NCI-H2171 treated with DMSO at 0.1 percent for 48 hours (cell line): ENCODE data around the gene CHMP4A.
A peak's percentile ranks its signal among the peaks of the same experiment; 100 is the strongest.

Source experiments
- DNase-seq: peaks from one replicate; lab custom pipeline; 2025; lab: John Stamatoyannopoulos, UW

The CHMP4A gene, protein sequence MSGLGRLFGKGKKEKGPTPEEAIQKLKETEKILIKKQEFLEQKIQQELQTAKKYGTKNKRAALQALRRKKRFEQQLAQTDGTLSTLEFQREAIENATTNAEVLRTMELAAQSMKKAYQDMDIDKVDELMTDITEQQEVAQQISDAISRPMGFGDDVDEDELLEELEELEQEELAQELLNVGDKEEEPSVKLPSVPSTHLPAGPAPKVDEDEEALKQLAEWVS

DNA sequence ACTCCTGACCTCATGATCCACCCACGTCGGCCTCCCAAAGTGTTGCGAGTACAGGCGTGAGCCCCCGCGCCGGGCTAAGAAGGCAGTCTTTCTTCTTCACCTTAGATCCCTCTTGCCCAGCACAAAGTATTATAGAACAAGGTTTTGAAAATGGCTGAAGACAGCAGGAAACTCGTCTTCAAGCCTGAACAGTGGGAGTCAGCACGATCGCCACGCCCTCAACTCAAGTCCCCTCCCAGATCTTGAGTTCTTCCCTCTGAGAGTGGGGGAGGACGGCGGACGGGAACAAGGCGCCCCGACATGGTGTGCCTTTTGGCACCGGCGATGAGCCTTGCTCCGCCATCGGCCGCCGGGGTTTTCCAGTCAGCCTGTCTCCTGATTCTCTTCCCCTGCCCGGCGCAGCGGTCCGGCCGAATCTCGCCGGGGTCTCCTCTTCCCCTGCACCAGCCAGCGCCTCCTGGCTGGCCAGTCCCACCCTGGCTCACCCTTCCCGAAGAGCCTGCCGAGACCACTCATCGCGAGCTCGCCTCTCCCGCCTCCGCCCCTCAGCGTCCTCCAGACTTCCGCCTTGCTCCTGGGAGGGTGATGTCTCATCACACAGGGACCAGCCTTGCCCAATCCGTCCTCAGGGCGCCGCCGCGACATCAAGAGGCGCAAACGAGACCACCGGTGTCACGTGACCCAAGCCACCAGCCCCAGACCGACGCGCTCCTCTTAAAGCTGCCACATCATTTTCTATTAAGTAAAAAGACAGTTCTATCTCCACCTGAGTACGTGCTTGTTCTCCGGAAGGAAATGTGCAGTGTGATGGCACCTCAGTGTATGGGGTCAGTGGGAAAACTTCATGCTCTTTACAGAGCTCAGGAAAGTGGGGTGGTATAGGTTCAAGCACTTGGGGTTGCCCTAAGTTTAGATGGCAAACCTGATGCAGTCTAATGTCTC is at the start of gene CHMP4A:
TSS of gene CHMP4A (minus strand) at position 565 of the 942 bp plus-strand sequence. CDS start at position 516, 49 bp downstream.
- peak; percentile 98 for DNase-seq

DNA sequence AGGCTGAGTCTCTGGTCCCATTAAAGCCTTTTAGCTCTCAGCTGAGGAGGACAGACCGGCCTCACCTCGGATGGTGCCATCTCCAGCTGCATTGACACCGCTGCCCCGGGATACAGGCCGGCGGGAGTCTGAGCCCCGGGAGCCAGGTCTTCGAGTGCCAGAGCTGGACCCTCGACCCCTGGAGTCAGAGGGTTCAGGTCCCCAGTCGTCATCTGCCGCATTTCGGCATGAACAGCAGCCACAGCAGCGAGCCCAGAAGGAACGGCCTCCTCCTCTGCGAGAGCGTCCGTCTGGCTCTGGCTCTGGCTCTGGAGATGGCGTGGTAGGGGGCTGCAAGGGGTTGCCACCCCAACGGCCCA is 48.7 kb upstream of the CHMP4A start:
- no peak for DNase-seq

DNA sequence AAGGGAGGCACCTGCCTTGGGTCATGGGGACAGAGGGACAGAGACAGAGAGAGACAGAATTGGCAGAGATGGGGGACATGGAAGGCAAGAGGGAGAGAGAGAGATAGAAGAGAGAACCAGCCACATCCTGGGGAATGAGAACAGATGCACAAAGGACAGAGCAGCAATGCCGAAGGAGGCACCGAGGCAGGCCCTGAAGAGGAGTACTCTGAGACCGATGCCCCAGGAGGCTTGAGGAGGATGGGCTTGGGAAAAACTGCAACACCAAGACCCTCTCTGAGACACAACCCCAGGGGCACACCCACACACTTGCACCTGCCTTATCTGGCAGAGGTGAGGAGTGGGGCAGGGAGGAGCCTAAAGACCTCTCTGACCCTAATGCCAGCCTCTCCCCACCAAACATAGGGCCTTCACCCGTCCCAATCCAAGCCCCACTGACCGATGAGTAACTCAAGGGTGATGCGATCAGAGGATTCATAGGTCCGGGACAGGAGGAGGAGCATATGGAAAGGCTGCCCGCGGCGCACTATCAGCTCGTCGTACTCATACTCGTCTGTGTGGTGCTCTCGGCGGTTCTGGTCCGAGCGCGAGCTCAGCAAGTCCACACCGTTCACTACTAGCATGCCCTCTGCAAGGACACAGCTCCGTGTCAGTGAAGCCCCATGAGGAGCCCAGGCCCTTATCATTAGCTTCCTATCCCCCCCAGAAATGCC is 48.1 kb upstream of the CHMP4A start:
- no peak for DNase-seq

DNA sequence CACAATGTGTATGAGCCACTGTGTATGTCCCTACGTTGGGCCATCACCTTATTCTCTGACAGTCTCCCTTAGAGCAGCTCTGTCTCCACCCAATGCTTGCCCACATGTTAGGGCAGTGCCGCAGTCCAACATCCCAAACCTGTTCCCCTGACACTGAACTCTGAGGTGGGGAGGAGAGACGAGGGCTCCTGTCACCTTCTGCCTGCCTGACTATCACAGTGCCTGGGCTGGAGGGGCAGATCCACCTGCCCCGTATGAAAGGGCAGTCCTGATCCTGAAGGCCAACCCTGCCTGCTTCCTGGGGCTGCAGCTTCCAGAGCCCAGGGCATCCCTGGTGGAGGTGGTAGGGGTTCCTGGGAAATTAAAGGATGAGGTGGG is 47.5 kb upstream of the CHMP4A start:
- no peak for DNase-seq

DNA sequence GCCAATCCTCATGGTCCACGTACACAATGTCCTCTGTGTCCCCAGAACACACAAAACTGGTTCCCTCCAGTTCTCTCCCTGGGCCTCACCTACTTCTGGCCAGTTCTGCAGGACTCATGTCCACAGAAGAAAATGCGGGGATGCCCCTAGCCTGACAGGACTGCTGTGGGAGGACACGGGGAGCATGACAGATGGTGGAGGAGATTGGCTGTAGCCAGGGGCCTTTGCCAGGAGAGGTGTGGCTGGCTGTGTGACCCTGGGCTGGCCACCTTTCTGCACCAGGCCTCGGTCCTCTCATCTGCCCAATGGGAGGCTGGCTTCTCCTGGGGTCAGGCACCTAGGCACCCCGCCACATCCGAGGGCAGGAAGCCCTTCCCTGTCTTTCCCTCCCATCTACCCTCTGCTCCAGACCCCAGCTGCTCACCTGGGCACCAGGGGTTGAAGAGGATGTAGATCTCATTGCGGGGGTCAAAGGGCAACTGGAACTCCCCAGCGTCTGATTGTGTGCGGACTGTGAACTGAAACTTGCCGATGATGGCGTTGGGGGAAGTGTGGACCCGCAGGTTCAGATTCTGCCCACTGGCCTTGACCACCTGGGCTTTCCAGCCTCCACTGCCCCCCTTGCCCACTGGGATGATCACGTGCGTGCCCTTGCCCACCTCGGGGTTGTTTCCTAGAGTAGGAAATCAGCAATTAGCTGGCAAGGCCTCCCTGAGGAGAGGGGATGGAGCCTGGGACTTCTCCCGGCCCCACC is 46.9 kb upstream of the CHMP4A start:
- DNase-seq, result no peak

DNA sequence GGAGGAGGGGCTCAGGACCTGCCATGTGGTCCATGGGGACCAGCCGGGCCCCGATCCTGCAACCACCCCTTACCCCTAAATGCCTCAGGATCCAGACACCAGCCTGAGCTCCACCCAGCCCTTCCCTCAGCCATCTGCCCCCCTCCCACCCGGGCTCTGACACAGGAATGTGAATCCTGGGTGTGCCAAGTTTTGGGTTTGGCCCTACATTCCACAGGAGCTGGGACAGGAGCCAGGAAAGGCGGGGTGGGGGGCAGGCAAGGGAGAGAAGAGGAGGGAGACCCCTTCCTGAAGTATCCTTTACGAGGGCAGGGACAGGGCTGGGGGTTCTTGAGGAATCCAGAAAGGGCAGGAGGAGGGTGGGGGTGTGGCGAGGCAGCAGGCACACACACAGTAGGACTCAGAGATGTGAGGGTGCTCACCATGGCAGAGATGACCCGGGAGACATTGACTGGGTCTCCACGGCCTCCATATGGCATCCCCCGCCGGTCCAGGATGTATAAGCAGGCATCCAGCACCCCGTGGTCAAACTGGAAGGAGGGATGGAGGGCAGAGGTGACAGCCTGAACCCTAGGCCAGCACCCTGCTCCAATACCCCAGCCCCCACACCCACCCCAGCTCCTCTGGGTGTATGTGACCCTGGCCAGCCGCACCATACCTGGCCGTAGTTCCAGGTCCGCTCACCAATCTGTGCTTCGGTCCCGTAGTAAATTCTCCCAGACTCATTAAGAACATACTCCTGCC is 46.2 kb upstream of the CHMP4A start:
- DNase-seq, result no peak

DNA sequence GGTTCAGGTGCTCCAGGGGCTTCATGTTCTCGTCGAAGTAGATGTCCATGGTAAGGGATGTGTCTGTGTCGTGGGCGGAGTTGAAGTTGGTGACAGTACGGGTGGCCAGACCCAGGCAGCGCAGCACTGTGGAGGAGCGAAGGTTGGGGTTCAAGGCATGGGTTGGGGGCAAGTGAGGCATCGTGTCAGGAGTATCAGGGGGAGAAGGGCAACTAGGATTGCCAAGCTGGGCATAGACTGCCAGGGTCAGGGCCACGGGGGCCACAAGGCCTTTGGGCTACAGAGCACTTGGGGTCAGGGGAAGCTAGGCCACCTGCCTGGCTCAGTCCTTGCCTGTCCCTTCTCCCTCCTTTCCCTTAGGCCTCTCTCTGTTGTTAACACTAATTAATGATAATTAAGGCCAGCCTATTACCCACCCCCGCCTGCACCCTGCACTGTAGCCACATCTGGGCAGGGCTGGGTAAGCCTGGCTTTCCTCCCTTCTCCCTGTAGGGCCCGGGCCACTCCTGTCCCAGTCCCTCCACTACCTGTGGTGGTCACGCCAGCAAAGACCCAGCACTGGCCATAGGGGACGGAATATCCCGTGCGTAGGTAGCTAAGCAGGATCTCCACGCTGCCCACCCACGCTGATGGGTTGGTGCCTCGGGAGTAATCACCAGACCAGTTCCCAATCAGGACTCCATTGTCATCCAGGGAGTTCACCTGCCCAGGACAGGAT is 45.4 kb upstream of the CHMP4A start:
- no peak for DNase-seq

DNA sequence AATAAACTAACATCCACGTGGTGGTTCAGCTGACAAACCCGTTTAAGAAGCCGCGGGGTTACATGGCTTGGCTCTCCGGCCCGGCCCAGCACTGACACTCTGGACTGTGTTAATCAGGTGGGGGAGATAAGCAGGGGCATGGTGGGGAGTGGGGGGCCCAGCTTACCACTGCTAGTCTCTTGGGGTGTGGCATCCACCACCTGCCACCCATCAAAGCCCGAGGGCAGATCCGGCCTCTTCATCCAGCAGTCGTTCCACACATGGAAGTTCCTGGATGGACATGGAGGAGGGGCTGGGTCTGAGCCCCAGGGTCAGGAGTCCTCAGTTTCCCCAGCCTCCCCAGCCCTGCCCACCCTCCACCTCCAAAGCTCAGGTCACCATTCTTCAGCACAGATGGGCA is 44.8 kb upstream of the CHMP4A start:
- DNase-seq, result no peak

DNA sequence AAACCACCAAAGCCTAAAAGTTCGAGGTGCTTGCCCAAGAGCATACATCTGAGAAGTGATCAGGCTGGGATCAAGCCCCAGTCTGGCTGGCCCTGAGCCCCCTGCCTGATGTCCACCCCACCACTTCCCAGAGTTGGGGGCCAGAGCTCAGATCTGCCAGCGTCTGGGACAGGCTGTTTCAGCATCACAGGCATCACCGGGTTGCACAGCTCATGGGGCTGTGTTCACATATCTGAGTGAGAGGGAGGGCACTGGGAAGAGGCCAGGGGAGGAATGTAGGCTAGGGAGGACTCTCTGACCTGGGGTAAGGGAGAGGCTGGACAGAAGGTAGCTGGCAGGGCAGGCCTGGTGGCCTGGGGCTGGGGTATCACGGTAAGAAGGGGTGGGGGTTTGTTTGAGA is 43.7 kb upstream of the CHMP4A start:
- no peak for DNase-seq

DNA sequence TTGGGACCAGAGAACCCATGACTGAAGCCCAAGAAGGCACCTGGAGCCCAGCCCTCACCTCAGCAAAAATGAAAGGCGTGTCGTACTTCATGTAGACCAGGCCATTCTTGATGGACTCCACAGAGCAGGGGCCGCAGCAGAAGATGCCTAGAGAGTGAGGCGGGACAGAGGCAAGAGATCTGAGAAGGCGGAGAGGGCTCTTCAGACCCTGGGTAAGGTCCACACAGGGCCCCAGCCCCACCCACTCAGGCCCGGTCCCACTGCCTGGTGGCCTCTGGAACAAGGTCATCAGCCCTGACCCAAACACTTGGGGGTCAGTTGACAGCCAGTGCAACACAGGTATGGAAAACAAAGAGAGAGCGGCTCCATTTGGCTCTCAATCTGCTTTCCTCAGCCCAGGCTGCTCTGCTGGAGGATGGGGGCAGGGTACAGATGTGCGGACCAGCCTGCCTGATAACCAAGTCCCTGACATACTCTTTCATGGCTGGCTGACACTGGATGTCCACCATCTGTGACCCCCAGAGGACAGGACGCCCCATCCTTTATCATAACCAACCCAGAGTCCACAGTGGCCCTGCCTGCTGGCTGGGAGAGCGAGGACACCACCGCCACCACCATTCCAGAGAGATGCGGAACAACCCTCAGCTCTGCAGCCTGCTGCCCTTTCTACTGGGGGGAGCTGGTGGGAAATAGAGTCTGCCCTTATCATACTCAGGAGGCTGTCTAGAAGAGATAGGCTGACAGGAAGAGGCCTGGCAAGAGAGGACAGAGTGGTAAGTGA is 42.8 kb upstream of the CHMP4A start:
- DNase-seq, result no peak

DNA sequence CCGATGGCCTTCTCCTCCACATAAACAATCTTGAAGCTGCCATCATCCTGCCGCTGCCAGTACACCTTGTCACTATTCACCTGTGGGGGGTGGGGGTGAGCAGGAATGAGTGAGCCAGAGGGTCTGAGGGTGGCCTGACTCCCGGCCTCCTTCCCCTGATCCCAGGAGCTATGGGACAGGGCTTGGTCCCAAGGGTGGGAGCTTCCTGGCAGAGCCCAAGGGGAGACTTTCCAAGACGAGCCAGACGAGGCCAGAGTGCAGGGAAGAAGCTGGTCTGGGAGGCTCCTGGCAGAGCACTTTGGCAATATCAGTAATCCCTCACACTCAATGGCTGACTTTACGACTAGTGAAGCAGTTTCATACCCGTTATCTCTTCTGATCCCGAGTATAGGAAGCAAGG is 42.1 kb upstream of the CHMP4A start:
- no peak for DNase-seq

DNA sequence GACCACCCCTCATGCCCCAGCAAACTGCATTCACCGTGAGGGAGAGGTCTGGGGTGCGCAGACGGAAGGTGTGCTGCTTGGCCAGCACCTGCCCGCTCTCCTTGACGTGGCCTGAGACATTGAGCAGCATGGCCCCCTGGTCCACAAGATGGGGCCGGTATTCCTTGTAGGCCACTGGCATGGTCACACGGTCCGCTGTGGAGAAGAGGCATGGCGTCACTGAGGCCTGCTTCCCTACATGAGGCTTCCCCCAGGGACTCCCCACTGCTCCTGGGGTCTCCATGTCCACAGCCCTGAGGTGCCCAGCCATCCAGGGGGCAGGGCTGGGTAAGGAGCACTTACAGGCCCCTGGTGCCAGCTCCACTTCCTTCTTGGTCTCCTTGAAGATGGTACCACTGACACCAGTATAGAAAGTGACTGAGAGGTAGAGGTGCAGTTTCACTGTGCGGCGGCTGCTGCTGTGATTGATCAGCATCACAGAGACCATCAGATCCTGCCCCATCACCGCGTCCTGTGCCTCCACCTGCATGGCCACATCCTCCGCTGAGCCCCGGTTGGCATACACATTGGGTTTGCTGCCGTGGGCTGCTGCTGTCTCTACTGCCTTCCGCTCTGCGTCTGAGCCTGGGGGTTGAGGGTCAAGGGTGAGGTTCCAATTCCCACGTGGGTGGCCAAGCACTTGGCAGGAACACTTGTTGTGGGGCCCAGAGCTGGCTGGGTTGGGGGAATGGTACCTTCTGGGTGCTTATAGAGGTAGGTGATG is 41.5 kb upstream of the CHMP4A start:
- no peak for DNase-seq

DNA sequence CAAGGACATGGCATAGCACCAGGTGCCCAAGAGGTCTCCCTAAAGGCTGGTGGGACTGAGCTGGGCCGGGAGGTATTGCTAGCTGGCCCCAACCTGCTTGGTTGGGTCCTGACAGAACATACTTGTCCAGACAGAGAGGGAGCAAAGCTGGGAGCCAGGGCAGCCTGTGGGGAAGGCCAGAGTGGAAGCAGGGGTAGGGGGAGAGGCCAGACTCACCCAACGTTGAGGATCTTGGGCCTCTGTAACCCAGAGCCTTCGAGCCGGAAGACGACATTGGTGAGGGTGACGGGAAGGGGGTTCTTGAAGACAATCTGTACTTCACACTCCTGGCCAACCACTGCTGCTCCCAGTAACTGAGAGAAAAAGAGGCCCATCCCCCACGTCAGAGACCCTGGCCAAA is 40.6 kb upstream of the CHMP4A start:
- DNase-seq, result no peak

DNA sequence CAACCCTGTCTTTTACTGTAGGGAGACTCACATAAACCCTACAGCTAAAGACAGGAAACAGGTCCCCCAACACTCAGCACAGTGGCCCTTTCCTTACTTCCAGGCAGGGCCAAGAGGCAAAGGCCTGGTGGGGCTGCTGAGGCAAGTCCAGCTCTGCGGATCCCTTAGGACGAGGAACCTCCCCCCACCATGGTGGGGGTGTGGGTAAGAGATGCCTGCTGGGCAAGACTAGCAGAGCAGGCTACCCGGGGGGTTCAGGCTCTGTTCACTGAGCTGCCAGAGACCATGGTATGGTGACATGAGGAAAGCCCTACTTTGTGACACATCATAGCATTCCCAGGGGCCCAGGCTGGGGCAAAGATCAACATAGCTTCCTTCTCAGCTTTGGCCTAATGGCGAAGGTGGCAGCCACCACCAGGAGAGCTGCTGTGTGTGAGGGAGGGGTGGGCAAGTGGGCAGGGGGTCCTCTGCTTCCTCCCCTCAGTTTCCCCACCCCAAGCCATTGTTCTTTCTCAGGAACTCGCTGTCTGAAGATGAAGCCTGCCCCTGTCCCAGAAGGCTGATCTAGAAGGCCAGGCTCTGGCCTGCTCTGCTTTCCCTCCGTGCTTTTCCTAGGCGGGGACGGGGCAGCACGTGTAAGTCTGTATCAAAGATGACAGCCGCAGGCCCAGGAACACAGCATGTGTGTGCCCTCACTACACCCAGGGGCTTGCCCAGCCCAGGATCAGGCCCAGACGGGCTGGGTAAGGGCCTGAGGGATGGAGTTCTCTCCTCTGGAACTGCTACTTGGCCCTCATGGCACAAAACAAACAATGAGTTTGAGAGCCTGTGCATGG is 39.2 kb upstream of the CHMP4A start:
- no peak for DNase-seq

DNA sequence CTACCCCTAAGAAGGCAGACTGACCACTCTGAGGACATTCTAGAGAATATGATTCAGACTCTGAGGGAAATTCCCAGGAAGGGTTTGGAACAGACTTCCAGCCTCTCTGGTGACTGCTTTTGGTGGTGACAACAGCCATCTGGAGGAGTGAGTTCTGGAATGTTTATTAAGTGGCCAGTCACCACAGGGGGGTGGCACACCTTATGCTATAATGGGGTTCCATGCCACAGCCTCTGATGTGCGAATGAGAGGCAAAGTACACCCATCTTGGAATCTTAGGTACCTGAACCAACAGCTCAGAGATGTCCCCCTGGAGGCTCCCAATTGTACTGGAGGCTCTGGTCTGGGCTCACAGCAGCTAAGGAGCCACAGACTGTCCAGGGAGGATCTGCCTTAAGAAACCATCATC is 38.6 kb upstream of the CHMP4A start:
- no peak for DNase-seq

DNA sequence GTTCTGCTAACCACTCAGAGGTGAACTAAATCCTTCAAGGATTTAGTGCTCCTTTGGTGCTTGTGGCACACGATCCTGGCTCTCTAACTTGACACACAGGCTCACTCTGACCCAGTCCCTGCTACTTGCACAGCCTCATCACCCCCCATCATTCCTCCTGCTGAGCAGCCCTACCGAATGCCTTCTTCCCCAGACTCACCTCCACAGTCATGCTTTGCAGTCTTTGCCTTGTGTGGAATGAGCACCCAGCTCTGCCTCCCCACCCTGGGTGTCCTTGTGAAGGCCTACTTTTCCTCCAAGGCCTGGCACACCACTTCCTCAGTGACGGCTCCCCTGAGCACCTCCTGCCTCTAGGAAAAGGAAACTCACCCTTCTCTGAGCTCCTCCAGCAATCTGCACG is 37.1 kb upstream of the CHMP4A start:
- DNase-seq, result no peak

DNA sequence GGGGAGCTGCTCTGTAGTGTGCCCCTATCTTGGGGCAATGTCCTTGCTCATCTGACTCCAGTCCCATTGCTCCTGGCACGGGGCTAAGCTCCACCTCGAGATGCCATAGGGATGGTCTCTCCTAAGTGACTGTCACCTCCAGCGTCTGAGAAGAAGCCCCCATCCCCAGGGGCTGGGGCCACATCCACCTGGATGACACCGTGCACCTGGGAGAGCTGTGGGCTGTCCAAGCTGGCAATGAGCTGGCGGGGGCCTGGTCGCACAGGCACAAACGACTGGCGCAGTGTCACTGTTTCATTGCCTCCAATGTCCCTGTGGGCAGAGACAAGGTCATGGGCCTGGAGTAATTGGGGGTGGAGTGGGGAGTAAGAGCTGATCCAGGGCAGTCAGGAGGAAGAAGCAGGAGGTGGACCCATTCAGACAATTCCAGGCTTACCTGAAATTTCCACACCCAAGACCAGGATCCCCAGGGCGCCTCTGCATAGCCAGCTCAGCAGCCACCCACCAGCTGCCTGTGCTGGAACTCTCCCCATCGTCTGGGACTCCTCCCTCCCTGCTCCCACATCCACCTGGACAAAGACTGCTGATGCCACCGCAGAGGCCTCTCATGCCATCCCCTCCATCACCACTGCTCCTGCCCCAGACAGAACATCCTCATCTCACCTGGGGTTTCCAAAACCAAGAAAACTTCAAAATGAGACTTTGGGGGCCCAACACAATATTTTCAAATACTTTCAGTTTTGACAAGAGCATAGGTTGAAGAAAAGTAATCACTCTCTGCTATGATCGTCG is 36.1 kb upstream of the CHMP4A start:
- no peak for DNase-seq

DNA sequence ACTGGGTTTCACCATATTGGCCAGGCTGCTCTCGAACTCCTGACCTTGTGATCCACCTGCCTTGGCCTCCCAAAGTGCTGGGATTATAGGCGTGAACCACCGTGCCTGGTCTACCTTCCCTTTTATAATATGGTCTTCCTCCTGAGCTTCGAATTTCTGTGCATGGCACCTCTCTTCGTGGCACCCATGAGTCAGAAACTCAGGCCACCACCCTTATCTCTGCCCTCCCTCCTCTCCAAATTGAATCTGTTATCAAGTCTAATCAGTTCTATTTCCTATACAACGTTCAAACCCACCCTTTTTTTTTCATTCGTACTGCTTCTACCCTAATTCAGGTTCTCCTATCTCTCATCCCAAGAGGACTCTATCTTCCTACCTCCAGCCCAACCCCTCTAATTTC is 34.1 kb upstream of the CHMP4A start:
- DNase-seq, result no peak
